GM11168 (cell line): ENCODE data around the gene JAM3.
"Not testable (repeated sequence)": the region's sequence is repeated elsewhere in the genome, so short reads cannot be mapped to it uniquely, and the experiment has no call there.

Source experiments
- in situ Hi-C: fragments of 300-500 bp; cut with MboI; formaldehyde crosslinking; loops from one replicate; pipeline ENCODE4 v1.12.0; 2022; ENCODE audit warnings: low sequenced_read_pairs; ENCODE audit not compliant: unreplicated experiment

Gene JAM3

GRCh38 chr11:134055029-134055428 lies 13.8 kb upstream of the JAM3 start:
- in situ Hi-C loops, result loop anchor here (10.0 kb wide), 1 partner anchor 90 kb away; no protein-coding TSS in a partner anchor

- in situ Hi-C loops, result no loop called here
Observed at GRCh38 chr11:134060316-134060715, 8.6 kb upstream of the JAM3 start.

- in situ Hi-C loops, result no loop called here
Observed at GRCh38 chr11:134062265-134063123, 6.4 kb upstream of the JAM3 start.

- in situ Hi-C loops, result no loop called here
Observed at GRCh38 chr11:134063124-134063495, 5.8 kb upstream of the JAM3 start.

- in situ Hi-C loops, result no loop called here
Observed at GRCh38 chr11:134063991-134064747, 4.7 kb upstream of the JAM3 start.

- in situ Hi-C loops, result no loop called here
Observed at GRCh38 chr11:134065381-134065780, 3.5 kb upstream of the JAM3 start.

- in situ Hi-C loops, result no loop called here
Observed at GRCh38 chr11:134066943-134067885, 1.7 kb upstream of the JAM3 start.

- in situ Hi-C loops, result no loop called here
Observed at GRCh38 chr11:134069426-134070341, 812 bp downstream of the JAM3 start.

GRCh38 chr11:134070342-134070845 lies 1.5 kb downstream of the JAM3 start:
- in situ Hi-C loops, result no loop called here

GRCh38 chr11:134071306-134071705 lies 2.4 kb downstream of the JAM3 start:
- in situ Hi-C loops, result no loop called here

GRCh38 chr11:134071766-134072402 lies 3.0 kb downstream of the JAM3 start:
- in situ Hi-C loops, result no loop called here

GRCh38 chr11:134072844-134073243 lies 4.0 kb downstream of the JAM3 start:
- in situ Hi-C loops, result no loop called here

- in situ Hi-C loops, result no loop called here
Observed at GRCh38 chr11:134074346-134074745, 5.5 kb downstream of the JAM3 start.

GRCh38 chr11:134074766-134075165 lies 5.9 kb downstream of the JAM3 start:
- in situ Hi-C loops, result no loop called here

- in situ Hi-C loops, result no loop called here
Observed at GRCh38 chr11:134079317-134079716, 10.4 kb downstream of the JAM3 start.

- in situ Hi-C loops, result not testable (repeated sequence)
Observed at GRCh38 chr11:134081258-134081657, 12.4 kb downstream of the JAM3 start.

GRCh38 chr11:134082990-134083389 lies 14.1 kb downstream of the JAM3 start:
- in situ Hi-C loops, result no loop called here

- in situ Hi-C loops, result no loop called here
Observed at GRCh38 chr11:134086376-134086775, 17.5 kb downstream of the JAM3 start.

- in situ Hi-C loops, result not testable (repeated sequence)
Observed at GRCh38 chr11:134092006-134092405, 23.1 kb downstream of the JAM3 start.
